ENCODE measurements around the gene LRIG2. TPM values are rescaled to one million over a fixed set of nuclear protein-coding genes. Genes with fewer than 3 reads are reported as not detected.
A peak's percentile ranks its signal among the peaks of the same experiment; 100 is the strongest.

LRIG2 gene
- total and polyA plus RNA-seq, 2 of the 13 experiments (the other 11 are each of a cell fraction or from before 2014, with no cell fraction given), result 8.1 to 12.2 TPM

DNA sequence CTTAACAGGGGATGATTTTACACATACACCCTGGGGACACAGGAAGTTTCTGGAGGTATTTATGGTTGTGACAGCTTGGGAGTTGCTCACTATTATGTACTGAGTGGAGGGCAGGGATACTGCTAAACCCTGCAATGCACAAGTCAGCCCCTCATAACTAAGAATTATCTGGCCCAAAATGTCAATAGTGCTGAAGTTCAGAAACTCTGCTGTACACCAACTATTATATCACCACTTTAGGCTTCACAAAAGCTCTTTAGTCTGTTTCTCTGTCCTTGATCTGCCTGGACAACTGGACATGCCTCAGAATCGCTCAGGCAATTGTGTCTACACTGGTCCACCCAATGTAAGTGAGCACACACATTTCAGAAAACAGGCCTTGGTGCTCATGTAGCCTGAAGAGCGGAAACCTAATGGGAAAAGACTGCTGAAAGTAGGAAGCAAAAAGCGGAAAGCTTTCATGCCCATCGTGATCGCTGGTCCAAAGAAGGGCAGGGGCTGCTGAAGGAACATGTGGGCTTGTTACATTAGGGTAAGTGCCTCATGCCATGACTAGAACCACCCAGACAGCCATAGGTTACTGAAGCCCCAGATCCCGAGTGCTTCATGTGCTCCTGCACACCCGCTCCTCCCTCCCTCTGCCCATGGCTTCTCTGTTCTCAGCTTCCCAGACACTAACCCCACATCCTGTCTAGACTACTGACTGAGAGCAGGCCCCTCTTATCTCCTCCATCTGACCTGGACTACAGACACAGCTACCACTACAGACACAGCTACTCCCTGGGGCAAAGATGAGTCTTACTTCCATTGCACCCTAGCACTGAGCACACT is 73.5 kb downstream of the LRIG2 start (continued):
- TF ChIP-seq, protein P1, sequence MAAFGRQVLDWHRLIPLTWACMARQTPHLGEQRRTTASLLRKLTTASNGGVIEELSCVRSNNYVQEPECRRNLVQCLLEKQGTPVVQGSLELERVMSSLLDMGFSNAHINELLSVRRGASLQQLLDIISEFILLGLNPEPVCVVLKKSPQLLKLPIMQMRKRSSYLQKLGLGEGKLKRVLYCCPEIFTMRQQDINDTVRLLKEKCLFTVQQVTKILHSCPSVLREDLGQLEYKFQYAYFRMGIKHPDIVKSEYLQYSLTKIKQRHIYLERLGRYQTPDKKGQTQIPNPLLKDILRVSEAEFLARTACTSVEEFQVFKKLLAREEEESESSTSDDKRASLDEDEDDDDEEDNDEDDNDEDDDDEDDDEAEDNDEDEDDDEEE (CRISPR knock-in tag; IDR thresholded peaks at IDR 0.05), result no peak
- TF ChIP-seq, protein P2, sequence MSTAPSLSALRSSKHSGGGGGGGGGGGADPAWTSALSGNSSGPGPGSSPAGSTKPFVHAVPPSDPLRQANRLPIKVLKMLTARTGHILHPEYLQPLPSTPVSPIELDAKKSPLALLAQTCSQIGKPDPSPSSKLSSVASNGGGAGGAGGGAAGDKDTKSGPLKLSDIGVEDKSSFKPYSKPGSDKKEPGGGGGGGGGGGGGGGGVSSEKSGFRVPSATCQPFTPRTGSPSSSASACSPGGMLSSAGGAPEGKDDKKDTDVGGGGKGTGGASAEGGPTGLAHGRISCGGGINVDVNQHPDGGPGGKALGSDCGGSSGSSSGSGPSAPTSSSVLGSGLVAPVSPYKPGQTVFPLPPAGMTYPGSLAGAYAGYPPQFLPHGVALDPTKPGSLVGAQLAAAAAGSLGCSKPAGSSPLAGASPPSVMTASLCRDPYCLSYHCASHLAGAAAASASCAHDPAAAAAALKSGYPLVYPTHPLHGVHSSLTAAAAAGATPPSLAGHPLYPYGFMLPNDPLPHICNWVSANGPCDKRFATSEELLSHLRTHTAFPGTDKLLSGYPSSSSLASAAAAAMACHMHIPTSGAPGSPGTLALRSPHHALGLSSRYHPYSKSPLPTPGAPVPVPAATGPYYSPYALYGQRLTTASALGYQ (CRISPR knock-in tag; IDR thresholded peaks at IDR 0.05), result no peak
- 0 out of 2 replicates have a peak, but pooled peaks have one; percentile 31 for TF ChIP-seq ZNF441 (CRISPR knock-in tag; IDR thresholded peaks at IDR 0.05; ENCODE audit: borderline replicate concordance)
- TF ChIP-seq SRY (CRISPR knock-in tag; IDR thresholded peaks at IDR 0.05), result no peak
- TF ChIP-seq ZNF652 (CRISPR knock-in tag; IDR thresholded peaks at IDR 0.05; ENCODE audit: borderline replicate concordance, low read depth), result no peak
- TF ChIP-seq, protein P3, sequence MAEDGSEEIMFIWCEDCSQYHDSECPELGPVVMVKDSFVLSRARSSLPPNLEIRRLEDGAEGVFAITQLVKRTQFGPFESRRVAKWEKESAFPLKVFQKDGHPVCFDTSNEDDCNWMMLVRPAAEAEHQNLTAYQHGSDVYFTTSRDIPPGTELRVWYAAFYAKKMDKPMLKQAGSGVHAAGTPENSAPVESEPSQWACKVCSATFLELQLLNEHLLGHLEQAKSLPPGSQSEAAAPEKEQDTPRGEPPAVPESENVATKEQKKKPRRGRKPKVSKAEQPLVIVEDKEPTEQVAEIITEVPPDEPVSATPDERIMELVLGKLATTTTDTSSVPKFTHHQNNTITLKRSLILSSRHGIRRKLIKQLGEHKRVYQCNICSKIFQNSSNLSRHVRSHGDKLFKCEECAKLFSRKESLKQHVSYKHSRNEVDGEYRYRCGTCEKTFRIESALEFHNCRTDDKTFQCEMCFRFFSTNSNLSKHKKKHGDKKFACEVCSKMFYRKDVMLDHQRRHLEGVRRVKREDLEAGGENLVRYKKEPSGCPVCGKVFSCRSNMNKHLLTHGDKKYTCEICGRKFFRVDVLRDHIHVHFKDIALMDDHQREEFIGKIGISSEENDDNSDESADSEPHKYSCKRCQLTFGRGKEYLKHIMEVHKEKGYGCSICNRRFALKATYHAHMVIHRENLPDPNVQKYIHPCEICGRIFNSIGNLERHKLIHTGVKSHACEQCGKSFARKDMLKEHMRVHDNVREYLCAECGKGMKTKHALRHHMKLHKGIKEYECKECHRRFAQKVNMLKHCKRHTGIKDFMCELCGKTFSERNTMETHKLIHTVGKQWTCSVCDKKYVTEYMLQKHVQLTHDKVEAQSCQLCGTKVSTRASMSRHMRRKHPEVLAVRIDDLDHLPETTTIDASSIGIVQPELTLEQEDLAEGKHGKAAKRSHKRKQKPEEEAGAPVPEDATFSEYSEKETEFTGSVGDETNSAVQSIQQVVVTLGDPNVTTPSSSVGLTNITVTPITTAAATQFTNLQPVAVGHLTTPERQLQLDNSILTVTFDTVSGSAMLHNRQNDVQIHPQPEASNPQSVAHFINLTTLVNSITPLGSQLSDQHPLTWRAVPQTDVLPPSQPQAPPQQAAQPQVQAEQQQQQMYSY (CRISPR knock-in tag; IDR thresholded peaks at IDR 0.05), result no peak
- TF ChIP-seq ZNF841 (CRISPR knock-in tag; IDR thresholded peaks at IDR 0.05; ENCODE audit: borderline replicate concordance), result no peak
- TF ChIP-seq ZNF768 (CRISPR knock-in tag; IDR thresholded peaks at IDR 0.05), result no peak
- TF ChIP-seq TEAD3 (CRISPR knock-in tag; optimal IDR thresholded peaks at IDR 0.05; ENCODE audit: borderline replicate concordance), result peak; percentile 57
- TF ChIP-seq, protein P4, sequence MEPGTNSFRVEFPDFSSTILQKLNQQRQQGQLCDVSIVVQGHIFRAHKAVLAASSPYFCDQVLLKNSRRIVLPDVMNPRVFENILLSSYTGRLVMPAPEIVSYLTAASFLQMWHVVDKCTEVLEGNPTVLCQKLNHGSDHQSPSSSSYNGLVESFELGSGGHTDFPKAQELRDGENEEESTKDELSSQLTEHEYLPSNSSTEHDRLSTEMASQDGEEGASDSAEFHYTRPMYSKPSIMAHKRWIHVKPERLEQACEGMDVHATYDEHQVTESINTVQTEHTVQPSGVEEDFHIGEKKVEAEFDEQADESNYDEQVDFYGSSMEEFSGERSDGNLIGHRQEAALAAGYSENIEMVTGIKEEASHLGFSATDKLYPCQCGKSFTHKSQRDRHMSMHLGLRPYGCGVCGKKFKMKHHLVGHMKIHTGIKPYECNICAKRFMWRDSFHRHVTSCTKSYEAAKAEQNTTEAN (CRISPR knock-in tag; conservative IDR thresholded peaks at IDR 0.05), result peak; percentile 99
- TF ChIP-seq KAT2B (IDR thresholded peaks at IDR 0.05; ENCODE audit: borderline replicate concordance, low read depth, low read length), result no peak
- no peak for TF ChIP-seq MAFK (conservative IDR thresholded peaks at IDR 0.05 in 1 of 2, IDR thresholded peaks at IDR 0.05 in 1 of 2; ENCODE audit: low read length in 2 of 2)
- TF ChIP-seq DNMT3B (CRISPR knock-in tag; conservative IDR thresholded peaks at IDR 0.05), result no peak
- TF ChIP-seq, protein P5, sequence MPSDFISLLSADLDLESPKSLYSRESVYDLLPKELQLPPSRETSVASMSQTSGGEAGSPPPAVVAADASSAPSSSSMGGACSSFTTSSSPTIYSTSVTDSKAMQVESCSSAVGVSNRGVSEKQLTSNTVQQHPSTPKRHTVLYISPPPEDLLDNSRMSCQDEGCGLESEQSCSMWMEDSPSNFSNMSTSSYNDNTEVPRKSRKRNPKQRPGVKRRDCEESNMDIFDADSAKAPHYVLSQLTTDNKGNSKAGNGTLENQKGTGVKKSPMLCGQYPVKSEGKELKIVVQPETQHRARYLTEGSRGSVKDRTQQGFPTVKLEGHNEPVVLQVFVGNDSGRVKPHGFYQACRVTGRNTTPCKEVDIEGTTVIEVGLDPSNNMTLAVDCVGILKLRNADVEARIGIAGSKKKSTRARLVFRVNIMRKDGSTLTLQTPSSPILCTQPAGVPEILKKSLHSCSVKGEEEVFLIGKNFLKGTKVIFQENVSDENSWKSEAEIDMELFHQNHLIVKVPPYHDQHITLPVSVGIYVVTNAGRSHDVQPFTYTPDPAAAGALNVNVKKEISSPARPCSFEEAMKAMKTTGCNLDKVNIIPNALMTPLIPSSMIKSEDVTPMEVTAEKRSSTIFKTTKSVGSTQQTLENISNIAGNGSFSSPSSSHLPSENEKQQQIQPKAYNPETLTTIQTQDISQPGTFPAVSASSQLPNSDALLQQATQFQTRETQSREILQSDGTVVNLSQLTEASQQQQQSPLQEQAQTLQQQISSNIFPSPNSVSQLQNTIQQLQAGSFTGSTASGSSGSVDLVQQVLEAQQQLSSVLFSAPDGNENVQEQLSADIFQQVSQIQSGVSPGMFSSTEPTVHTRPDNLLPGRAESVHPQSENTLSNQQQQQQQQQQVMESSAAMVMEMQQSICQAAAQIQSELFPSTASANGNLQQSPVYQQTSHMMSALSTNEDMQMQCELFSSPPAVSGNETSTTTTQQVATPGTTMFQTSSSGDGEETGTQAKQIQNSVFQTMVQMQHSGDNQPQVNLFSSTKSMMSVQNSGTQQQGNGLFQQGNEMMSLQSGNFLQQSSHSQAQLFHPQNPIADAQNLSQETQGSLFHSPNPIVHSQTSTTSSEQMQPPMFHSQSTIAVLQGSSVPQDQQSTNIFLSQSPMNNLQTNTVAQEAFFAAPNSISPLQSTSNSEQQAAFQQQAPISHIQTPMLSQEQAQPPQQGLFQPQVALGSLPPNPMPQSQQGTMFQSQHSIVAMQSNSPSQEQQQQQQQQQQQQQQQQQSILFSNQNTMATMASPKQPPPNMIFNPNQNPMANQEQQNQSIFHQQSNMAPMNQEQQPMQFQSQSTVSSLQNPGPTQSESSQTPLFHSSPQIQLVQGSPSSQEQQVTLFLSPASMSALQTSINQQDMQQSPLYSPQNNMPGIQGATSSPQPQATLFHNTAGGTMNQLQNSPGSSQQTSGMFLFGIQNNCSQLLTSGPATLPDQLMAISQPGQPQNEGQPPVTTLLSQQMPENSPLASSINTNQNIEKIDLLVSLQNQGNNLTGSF (CRISPR knock-in tag; IDR thresholded peaks at IDR 0.05), result no peak

Data from HepG2 (cell line).